Hepatocyte (in vitro differentiated cells): Measurements from ENCODE around the gene TFAP2A.

Source experiments
- EZH2phosphoT487 ChIP-seq: fragments of 200-600 bp; sonication (generic); IDR thresholded peaks from one replicate; pipeline ENCODE4 v1.6.1; 2018; ENCODE audit warnings: antibody characterized with exemption, mild to moderate bottlenecking, low read depth, moderate library complexity; ENCODE audit not compliant: unreplicated experiment, severe bottlenecking
- TF ChIP-seq, protein P1 (sequence below): fragments of 200-600 bp; sonication (generic); IDR thresholded peaks from 2 replicates; pipeline ENCODE4 v1.5.1; 2016; ENCODE audit warnings: antibody characterized with exemption, mild to moderate bottlenecking; ENCODE audit not compliant: poor library complexity

- TF ChIP-seq, protein P1, sequence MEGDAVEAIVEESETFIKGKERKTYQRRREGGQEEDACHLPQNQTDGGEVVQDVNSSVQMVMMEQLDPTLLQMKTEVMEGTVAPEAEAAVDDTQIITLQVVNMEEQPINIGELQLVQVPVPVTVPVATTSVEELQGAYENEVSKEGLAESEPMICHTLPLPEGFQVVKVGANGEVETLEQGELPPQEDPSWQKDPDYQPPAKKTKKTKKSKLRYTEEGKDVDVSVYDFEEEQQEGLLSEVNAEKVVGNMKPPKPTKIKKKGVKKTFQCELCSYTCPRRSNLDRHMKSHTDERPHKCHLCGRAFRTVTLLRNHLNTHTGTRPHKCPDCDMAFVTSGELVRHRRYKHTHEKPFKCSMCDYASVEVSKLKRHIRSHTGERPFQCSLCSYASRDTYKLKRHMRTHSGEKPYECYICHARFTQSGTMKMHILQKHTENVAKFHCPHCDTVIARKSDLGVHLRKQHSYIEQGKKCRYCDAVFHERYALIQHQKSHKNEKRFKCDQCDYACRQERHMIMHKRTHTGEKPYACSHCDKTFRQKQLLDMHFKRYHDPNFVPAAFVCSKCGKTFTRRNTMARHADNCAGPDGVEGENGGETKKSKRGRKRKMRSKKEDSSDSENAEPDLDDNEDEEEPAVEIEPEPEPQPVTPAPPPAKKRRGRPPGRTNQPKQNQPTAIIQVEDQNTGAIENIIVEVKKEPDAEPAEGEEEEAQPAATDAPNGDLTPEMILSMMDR = no peak
- no peak for TF ChIP-seq EZH2phosphoT487
Measured at GRCh38 chr6:10407018-10407673, 7.7 kb downstream of the TFAP2A start.
